Measurements from ENCODE around the gene CCNL1. TPM values are rescaled to one million over a fixed set of nuclear protein-coding genes. Genes with fewer than 3 reads are reported as not detected.
"Not testable (repeated sequence)": the region's sequence is repeated elsewhere in the genome, so short reads cannot be mapped to it uniquely, and the experiment has no call there.

CCNL1 gene
- total RNA-seq, 1 donor from 2014 or later = 132 TPM

- H3K4me3 Mint-ChIP-seq (ENCODE audit: unreplicated experiment) = no peak overlapping the region
- H3K4me1 Mint-ChIP-seq (ENCODE audit: unreplicated experiment) = peaks cover 22% of the 10 kb centered on the region
- TF ChIP-seq CTCF (IDR thresholded peaks at IDR 0.05; ENCODE audit: unreplicated experiment) = no peak
- H3K36me3 Mint-ChIP-seq (ENCODE audit: low read depth, unreplicated experiment) = peaks cover 12% of the 10 kb centered on the region
- H3K27me3 Mint-ChIP-seq (ENCODE audit: unreplicated experiment) = peaks cover 21% of the 10 kb centered on the region
- no peak for DNase-seq (ENCODE audit: low spot score)
- peak overlapping the region; percentile 26 for H3K27ac Mint-ChIP-seq (ENCODE audit: unreplicated experiment)
- H3K9me3 Mint-ChIP-seq (ENCODE audit: unreplicated experiment) = no peaks in the 10 kb centered on the region
These were observed 3.4 kb upstream of the CCNL1 start for GRCh38 chr3:157163217-157163953.

GRCh38 chr3:157162620-157163019, 2.7 kb upstream of the CCNL1 start:
- peak; percentile 66 for DNase-seq (ENCODE audit: low spot score)
- H3K36me3 Mint-ChIP-seq (ENCODE audit: low read depth, unreplicated experiment) = peaks cover 20% of the 10 kb centered on the region
- peak; percentile 37 for TF ChIP-seq CTCF (IDR thresholded peaks at IDR 0.05; ENCODE audit: unreplicated experiment)

GRCh38 chr3:157160658-157161424, 894 bp upstream of the CCNL1 start:
- DNase-seq (ENCODE audit: low spot score) = no peak
- Mint-ChIP-seq H3K4me1 (ENCODE audit: unreplicated experiment) (peaks cover 42% of the 10 kb centered on the region), H3K27ac (ENCODE audit: unreplicated experiment) (peak overlapping the region; percentile 96), H3K36me3 (ENCODE audit: low read depth, unreplicated experiment) (peaks cover 33% of the 10 kb centered on the region), H3K9me3 (ENCODE audit: unreplicated experiment) (no peaks in the 10 kb centered on the region), H3K27me3 (ENCODE audit: unreplicated experiment) (peaks cover 28% of the 10 kb centered on the region), H3K4me3 (ENCODE audit: unreplicated experiment) (peak overlapping the region; percentile 94)
- no peak for TF ChIP-seq CTCF (IDR thresholded peaks at IDR 0.05; ENCODE audit: unreplicated experiment)

More at GRCh38 chr3:157162620-157163019, 2.7 kb upstream of the CCNL1 start:
- H3K9me3 Mint-ChIP-seq (ENCODE audit: unreplicated experiment); H3K4me3 Mint-ChIP-seq (ENCODE audit: unreplicated experiment); H3K27ac Mint-ChIP-seq (ENCODE audit: unreplicated experiment): not testable (repeated sequence)
- H3K4me1 Mint-ChIP-seq (ENCODE audit: unreplicated experiment) = peaks cover 29% of the 10 kb centered on the region
- H3K27me3 Mint-ChIP-seq (ENCODE audit: unreplicated experiment) = peaks cover 28% of the 10 kb centered on the region

GRCh38 chr3:157159037-157159761, 748 bp downstream of the CCNL1 start:
- DNase-seq (ENCODE audit: low spot score) = peak; percentile 72
- Mint-ChIP-seq H3K27ac (ENCODE audit: unreplicated experiment) (peak overlapping the region; percentile 99), H3K27me3 (ENCODE audit: unreplicated experiment) (peaks cover 28% of the 10 kb centered on the region), H3K4me1 (ENCODE audit: unreplicated experiment) (peaks cover 47% of the 10 kb centered on the region), H3K4me3 (ENCODE audit: unreplicated experiment) (peak overlapping the region; percentile 99), H3K36me3 (ENCODE audit: low read depth, unreplicated experiment) (peaks cover 42% of the 10 kb centered on the region), H3K9me3 (ENCODE audit: unreplicated experiment) (no peaks in the 10 kb centered on the region)
- no peak for TF ChIP-seq CTCF (IDR thresholded peaks at IDR 0.05; ENCODE audit: unreplicated experiment)
